ENCODE measurements around the gene TCN2. TPM values are rescaled to one million over a fixed set of nuclear protein-coding genes. Genes with fewer than 3 reads are reported as not detected.

TCN2 gene
- total and polyA plus RNA-seq, 2 of the 4 experiments (the other 2 are of a cell fraction), result 1.3 to 3.6 TPM

DNA sequence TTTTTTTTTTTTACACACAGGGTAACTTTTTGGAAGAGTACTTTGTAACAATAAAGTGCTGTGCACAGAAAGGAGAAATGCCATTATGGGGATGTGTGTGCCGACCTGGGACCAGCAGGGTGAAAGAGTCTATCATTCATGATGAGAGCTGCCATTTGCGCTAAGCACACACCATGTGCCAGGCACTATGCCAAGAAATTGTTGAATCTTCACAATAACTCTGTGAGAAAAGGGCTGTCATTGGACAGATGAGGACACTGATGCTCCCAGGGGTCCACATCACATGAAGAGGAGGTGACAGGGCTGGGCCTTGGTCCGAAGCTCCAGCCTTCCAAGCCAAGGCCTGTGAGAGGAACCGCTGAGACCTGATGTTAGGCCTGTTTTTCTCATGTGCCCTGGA lies 55.1 kb downstream of the TCN2 start:
- Histone ChIP-seq H4K20me1 (ENCODE audit: insufficient read depth, low read length) (no peaks in the 10 kb centered on the region), H3K56ac (ENCODE audit: extremely low read depth, insufficient read depth, low read length) (no peak overlapping the region), H3K9me3 (ENCODE audit: control insufficient read depth, insufficient read depth, low read length) (no peaks in the 10 kb centered on the region), H3K4me3 (ENCODE audit: insufficient read depth, low read depth, low read length) (no peak overlapping the region), H2AK9ac (replicated peaks; ENCODE audit: low read depth, low read length, poor library complexity) (no peak overlapping the region), H2AFZ (replicated peaks; ENCODE audit: low read length, poor library complexity) (no peak overlapping the region), H3K9ac (ENCODE audit: low read depth, low read length) (no peak overlapping the region), H3K4me1 (ENCODE audit: control insufficient read depth, insufficient read depth, low read length) (no peaks in the 10 kb centered on the region), H3K27ac (ENCODE audit: insufficient read depth, low read length) (no peak overlapping the region), H4K91ac (ENCODE audit: insufficient read depth, low read depth, low read length) (no peak overlapping the region), H3K36me3 (ENCODE audit: control insufficient read depth, insufficient read depth, low read length) (peaks cover 10% of the 10 kb centered on the region), H3K4ac (ENCODE audit: low read depth, low read length) (no peak overlapping the region), H2BK20ac (ENCODE audit: low read depth, low read length) (no peak overlapping the region), H4K8ac (ENCODE audit: low read depth in 2 of 2, low read length in 2 of 2) (no peak overlapping the region), H4K5ac (ENCODE audit: low read depth, low read length) (no peak overlapping the region), H3K27me3 (ENCODE audit: control insufficient read depth, insufficient read depth, low read length) (no peaks in the 10 kb centered on the region), H2AK5ac (ENCODE audit: low read depth, low read length) (no peak overlapping the region), H2BK120ac (ENCODE audit: low read depth, low read length) (no peak overlapping the region), H3K4me2 (ENCODE audit: low read depth, low read length) (no peak overlapping the region), H3K18ac (ENCODE audit: low read depth, low read length) (no peak overlapping the region), H3K23ac (ENCODE audit: low read depth, low read length) (no peak overlapping the region), H3K14ac (replicated peaks; ENCODE audit: low read depth, low read length) (no peak overlapping the region), H3K79me1 (ENCODE audit: low read depth in 1 of 2, low read length in 2 of 2) (peaks cover 0 to 12% of the 10 kb centered on the region in 2 experiments; a peak in 1 of 4 replicates), H3K9me1 (ENCODE audit: insufficient read depth, low read length) (peaks cover 3% of the 10 kb centered on the region; the same call in 1 of the 2 replicates), H2BK5ac (ENCODE audit: low read depth, low read length, poor library complexity, severe bottlenecking) (no peak overlapping the region), H2BK15ac (ENCODE audit: low read depth, low read length) (no peak overlapping the region)
- BruUV-seq (replicated peaks), result no TSS peak
- ATAC-seq (ENCODE audit: low read depth) (no peak), DNase-seq (no peak)
- no peak for TF ChIP-seq POLR2A (IDR thresholded peaks at IDR 0.05; ENCODE audit: low read depth, low read length)
- TF ChIP-seq MAFK (IDR thresholded peaks at IDR 0.05; ENCODE audit: low read depth, low read length), result no peak
- no peak for TF ChIP-seq MXI1 (IDR thresholded peaks at IDR 0.05; ENCODE audit: borderline replicate concordance, low read depth, low read length)
- TF ChIP-seq NFE2L2 (IDR thresholded peaks at IDR 0.05; ENCODE audit: low read depth, low read length), result no peak
- TF ChIP-seq RAD21 (IDR thresholded peaks at IDR 0.05; ENCODE audit: low read length), result no peak
- TF ChIP-seq BHLHE40 (IDR thresholded peaks at IDR 0.05; ENCODE audit: low read depth, low read length), result no peak
- no peak for TF ChIP-seq USF2 (IDR thresholded peaks at IDR 0.05; ENCODE audit: low read depth, low read length)
- no peak for TF ChIP-seq CEBPB (IDR thresholded peaks at IDR 0.05; ENCODE audit: low read depth, low read length)
- TF ChIP-seq CTCF (conservative IDR thresholded peaks at IDR 0.05; ENCODE audit: low read depth, low read length), result no peak
- WGBS, 2 experiments (ENCODE audit: extremely low coverage in 2 of 2, insufficient read length in 1 of 2), result 84% methylated on average over 2 of the region's 4 CpGs; no CpG with 5 or more reads in 1 of the 2 experiments
- POLR2A ChIA-PET (ENCODE audit: unreplicated experiment), result no interaction called here
- CTCF ChIA-PET, result interaction anchor here (0.6 kb wide), 1 partner anchor 93 kb away, joined by 3 read pairs; no protein-coding TSS in a partner anchor
- dilution Hi-C loops (cut with HindIII; ENCODE audit: low sequenced_read_pairs, unreplicated experiment), result no loop called here
- in situ Hi-C loops (cut with MboI; ENCODE audit: low sequenced_read_pairs), result no loop called here
- intact Hi-C loops (cut with micrococcal nuclease), result no loop called here
